K562 (cell line): ENCODE results near the gene FAM209A. TPM values are rescaled to one million over a fixed set of nuclear protein-coding genes. Genes with fewer than 3 reads are reported as not detected.

Experiments
- BRCA1 ChIP-seq, 2 experiments: fragments of 450-650 bp in 1 of 2; sonication (generic) in 1 of 2; formaldehyde crosslinking in 1 of 2; IDR thresholded peaks; 2 replicates each; pipeline versions ENCODE4 v1.5.0 to v1.6.1; 2017 to 2020; ENCODE audit warnings: mild to moderate bottlenecking in 1 of 2, missing genetic modification reagents in 1 of 2
- CTCFL ChIP-seq: IDR thresholded peaks from 2 replicates; pipeline ENCODE4 v1.6.1; 2011; ENCODE audit warnings: borderline replicate concordance, low read depth, mild to moderate bottlenecking, moderate library complexity, low read length; ENCODE audit not compliant: insufficient read depth, poor library complexity, severe bottlenecking
- HIVEP1 ChIP-seq: fragments of 250-450 bp; sonication (Bioruptor Pico); IDR thresholded peaks from 2 replicates; pipeline ENCODE4 v1.4.0; 2020; ENCODE audit warnings: mild to moderate bottlenecking
- MCM7 ChIP-seq, 2 experiments: fragments of 450-650 bp; IDR thresholded peaks; 2 replicates each; pipeline ENCODE4 v1.6.1; 2016 to 2018
- OTX1 ChIP-seq: fragments of 450-650 bp; formaldehyde crosslinking; IDR thresholded peaks from 2 replicates; pipeline ENCODE4 v1.4.0; 2022; ENCODE audit warnings: mild to moderate bottlenecking
- TSHZ1 ChIP-seq: fragments of 250-450 bp; sonication (Bioruptor Pico); IDR thresholded peaks from 2 replicates; pipeline ENCODE4 v1.4.0; 2020; ENCODE audit warnings: mild to moderate bottlenecking, moderate library complexity
- ZC3H11A ChIP-seq: IDR thresholded peaks from 2 replicates; pipeline ENCODE4 v1.6.1; 2012; ENCODE audit warnings: low read depth, low read length, improper control_type of control experiment
- polyA plus RNA-seq, 8 experiments: library from polyadenylated mRNA; depleted of rRNA in 4 of 8; stranded (reverse) in 5 of 8; unstranded in 3 of 8; fragments of >200 nt; fragmentation: Nextera tagmentation in 2 of 8; fragmentation: Illumina TruSeq in 1 of 8; extraction: Ambion mirVana in 2 of 8; extraction: Trizol in 1 of 8; gene quantifications; 2 replicates each; pipeline versions ENCODE4 v1.2.1 to v1.2.3, GENCODE V29; 2011 to 2014; ENCODE audit warnings: inconsistent platforms in 1 of 8, missing spikeins in 1 of 8
- total RNA-seq, 7 experiments: library from RNA; depleted of rRNA in 6 of 7; stranded (reverse); fragments of >200 nt in 6 of 7; fragmentation: Illumina TruSeq in 2 of 7; extraction: Trizol in 2 of 7; gene quantifications; 2 replicates each; pipeline versions ENCODE4 v1.2.1 to v1.2.3, GENCODE V29; 2011 to 2021; ENCODE audit warnings: low replicate concordance in 1 of 7

FAM209A gene
- total and polyA plus RNA-seq, 9 of the 15 experiments (the other 6 are each of a cell fraction or from before 2014, with no cell fraction given), result 0.08 to 0.15 (median 0.11) TPM; not detected in 6

GRCh38 chr20:56537997-56538396, 13.5 kb downstream of the FAM209A start (continued):
- TF ChIP-seq BRCA1 (IDR thresholded peaks at IDR 0.05), result no peak
- no peak for TF ChIP-seq BRCA1 (CRISPR knock-in tag; IDR thresholded peaks at IDR 0.05)
- TF ChIP-seq MCM7 (IDR thresholded peaks at IDR 0.05), result no peak
- no peak for TF ChIP-seq OTX1 (CRISPR knock-in tag)
- TF ChIP-seq TSHZ1, result no peak
- TF ChIP-seq ZC3H11A, result no peak
- no peak for TF ChIP-seq HIVEP1
- no peak for TF ChIP-seq CTCFL
- TF ChIP-seq, all 486 proteins: peak for 0
